NT2/D1 (cell line): ENCODE results near the gene TOPBP1.

Experiments
- SUZ12 ChIP-seq: IDR thresholded peaks from 2 replicates; pipeline ENCODE4 v1.6.1; 2011; ENCODE audit not compliant: insufficient read length, insufficient read depth; ENCODE audit errors: extremely low read depth
- YY1 ChIP-seq: IDR thresholded peaks from 2 replicates; pipeline ENCODE4 v1.6.1; 2011; ENCODE audit not compliant: insufficient read length, insufficient read depth
- ZNF274 ChIP-seq: IDR thresholded peaks from 2 replicates; pipeline ENCODE4 v1.6.1; 2011; ENCODE audit warnings: mild to moderate bottlenecking, low read depth, low read length

- TF ChIP-seq YY1 (no peak), ZNF274 (no peak), SUZ12 (no peak)
Measured at GRCh38 chr3:133691273-133692107, 29.7 kb upstream of the TOPBP1 start.
